Type B pancreatic cell (in vitro differentiated cells): Measurements from ENCODE around the gene SOBP. TPM values are rescaled to one million over a fixed set of nuclear protein-coding genes. Genes with fewer than 3 reads are reported as not detected.
"Not testable (repeated sequence)": the region's sequence is repeated elsewhere in the genome, so short reads cannot be mapped to it uniquely, and the experiment has no call there.

Experiments
- DNase-seq: peaks from one replicate; pipeline ENCODE4 v3.0.0; 2021; ENCODE audit warnings: mixed read lengths; ENCODE audit not compliant: unreplicated experiment; ENCODE audit errors: extremely low spot score
- H3K27ac Mint-ChIP-seq: 2 replicates; pipeline ENCODE4 v1.8.0; 2021; ENCODE audit warnings: mild to moderate bottlenecking, mixed read lengths
- H3K27me3 Mint-ChIP-seq: 2 replicates; pipeline ENCODE4 v1.8.0; 2021; ENCODE audit warnings: mixed read lengths
- H3K36me3 Mint-ChIP-seq: 2 replicates; pipeline ENCODE4 v1.8.0; 2021; ENCODE audit warnings: mixed read lengths
- H3K4me1 Mint-ChIP-seq: one replicate; pipeline ENCODE4 v1.8.0; 2021; ENCODE audit warnings: mixed read lengths; ENCODE audit not compliant: unreplicated experiment
- H3K4me3 Mint-ChIP-seq: 2 replicates; pipeline ENCODE4 v1.8.0; 2021; ENCODE audit warnings: mild to moderate bottlenecking, mixed read lengths
- H3K9me3 Mint-ChIP-seq: 2 replicates; pipeline ENCODE4 v1.8.0; 2021; ENCODE audit warnings: mixed read lengths
- CTCF ChIP-seq: fragments of 200-600 bp; sonication (generic); conservative IDR thresholded peaks from 2 replicates; pipeline ENCODE4 v1.5.0; 2021; ENCODE audit warnings: antibody characterized with exemption, mild to moderate bottlenecking
- total RNA-seq: library from RNA; stranded (reverse); gene quantifications from 2 replicates; pipeline ENCODE4 v1.2.1, GENCODE V29; 2021; ENCODE audit warnings: low replicate concordance

SOBP gene
- total RNA-seq, 1 donor from 2014 or later, result 19.4 TPM

- DNase-seq, result no peak
- TF ChIP-seq CTCF, result no peak
- Mint-ChIP-seq H3K4me1 (peaks cover 13% of the 10 kb centered on the region), H3K9me3 (no peaks in the 10 kb centered on the region), H3K4me3 (no peak overlapping the region), H3K27me3 (peaks cover under 1% of the 10 kb centered on the region), H3K36me3 (no peaks in the 10 kb centered on the region), H3K27ac (no peak overlapping the region)
Observed at GRCh38 chr6:107550241-107550840, 60.4 kb downstream of the SOBP start.

GRCh38 chr6:107550906-107551305 lies 61.0 kb downstream of the SOBP start:
- DNase-seq, result no peak
- Mint-ChIP-seq H3K9me3 (no peaks in the 10 kb centered on the region), H3K27ac (no peak overlapping the region), H3K4me3 (no peak overlapping the region), H3K4me1 (peaks cover 19% of the 10 kb centered on the region), H3K27me3 (no peaks in the 10 kb centered on the region), H3K36me3 (no peaks in the 10 kb centered on the region)
- TF ChIP-seq CTCF, result no peak

- H3K27ac Mint-ChIP-seq, H3K36me3 Mint-ChIP-seq, DNase-seq, H3K9me3 Mint-ChIP-seq, H3K4me3 Mint-ChIP-seq, H3K27me3 Mint-ChIP-seq: not testable (repeated sequence)
- H3K4me1 Mint-ChIP-seq, result peaks cover 19% of the 10 kb centered on the region
Observed at GRCh38 chr6:107553121-107553520, 63.2 kb downstream of the SOBP start.

GRCh38 chr6:107554326-107554725 lies 64.4 kb downstream of the SOBP start:
- Mint-ChIP-seq H3K4me1 (peaks cover 19% of the 10 kb centered on the region), H3K9me3 (no peaks in the 10 kb centered on the region), H3K4me3 (no peak overlapping the region), H3K27me3 (no peaks in the 10 kb centered on the region), H3K27ac (no peak overlapping the region), H3K36me3 (no peaks in the 10 kb centered on the region)
- no peak for TF ChIP-seq CTCF
- DNase-seq, result no peak

GRCh38 chr6:107554918-107555317 lies 65.0 kb downstream of the SOBP start:
- Mint-ChIP-seq H3K4me1 (peaks cover 19% of the 10 kb centered on the region), H3K4me3 (no peak overlapping the region), H3K27ac (no peak overlapping the region), H3K36me3 (no peaks in the 10 kb centered on the region), H3K9me3 (no peaks in the 10 kb centered on the region), H3K27me3 (peaks cover 3% of the 10 kb centered on the region)
- DNase-seq, result no peak
- no peak for TF ChIP-seq CTCF

GRCh38 chr6:107555449-107555848 lies 65.5 kb downstream of the SOBP start:
- Mint-ChIP-seq H3K27me3 (peaks cover 3% of the 10 kb centered on the region), H3K4me3 (no peak overlapping the region), H3K36me3 (no peaks in the 10 kb centered on the region), H3K9me3 (no peaks in the 10 kb centered on the region), H3K4me1 (peaks cover 15% of the 10 kb centered on the region), H3K27ac (no peak overlapping the region)
- no peak for TF ChIP-seq CTCF
- no peak for DNase-seq
